ENCODE data around the gene ZNF76. TPM values are rescaled to one million over a fixed set of nuclear protein-coding genes. Genes with fewer than 3 reads are reported as not detected.
A peak's percentile ranks its signal among the peaks of the same experiment; 100 is the strongest.

The ZNF76 gene
- total and polyA plus RNA-seq, 9 of the 15 experiments (the other 6 are each of a cell fraction or from before 2014, with no cell fraction given) = 1.2 to 17.8 (median 10.7) TPM

DNA sequence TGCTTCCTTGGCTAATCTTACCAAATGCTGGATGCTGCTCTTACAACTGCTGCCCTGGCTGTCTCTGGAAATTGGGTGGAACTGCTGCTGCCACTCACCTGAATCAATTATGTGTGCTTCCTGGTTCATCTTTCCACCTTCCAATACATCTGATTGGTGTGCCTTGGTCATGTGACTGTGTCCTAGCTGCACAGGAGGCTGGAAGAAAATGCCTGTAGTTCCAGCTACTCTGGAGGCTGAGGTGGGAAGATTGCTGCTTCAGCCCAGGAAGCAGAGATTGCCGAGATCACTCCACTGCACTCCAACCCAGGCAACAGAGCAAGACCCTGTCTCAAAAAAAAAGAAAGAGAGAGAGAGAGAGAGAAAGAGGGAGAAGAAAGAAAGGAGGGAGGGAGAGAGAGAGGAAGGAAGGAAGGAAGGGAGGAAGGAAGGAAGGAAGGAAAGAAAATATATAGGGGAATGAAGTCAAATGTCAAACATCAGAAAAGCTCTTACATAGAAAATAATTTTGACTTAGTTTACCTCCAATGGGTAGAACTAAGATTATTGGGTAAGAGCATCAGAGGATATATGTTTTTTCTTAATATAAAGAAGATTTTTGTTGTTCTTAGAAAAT, 68.7 kb downstream of the ZNF76 start (continued):
- peak; percentile 36 to 56; a peak in 2 of 4 replicates for TF ChIP-seq TRIM24 (IDR thresholded peaks at IDR 0.05)
- no peak for TF ChIP-seq ZNF263 (CRISPR knock-in tag; IDR thresholded peaks at IDR 0.05; ENCODE audit: borderline replicate concordance)
- no peak for TF ChIP-seq ZNF282 (CRISPR knock-in tag; IDR thresholded peaks at IDR 0.05)
- TF ChIP-seq KDM5B (IDR thresholded peaks at IDR 0.05; ENCODE audit: insufficient replicate concordance, low read depth, low read length) = no peak
- no peak for TF ChIP-seq ZNF143 (CRISPR knock-in tag; IDR thresholded peaks at IDR 0.05)
- TF ChIP-seq ZC3H8 (IDR thresholded peaks at IDR 0.05) = no peak
- no peak for TF ChIP-seq CREB3 (tag; conservative IDR thresholded peaks at IDR 0.05; ENCODE audit: low read depth)
- TF ChIP-seq ZNF57 (CRISPR knock-in tag; IDR thresholded peaks at IDR 0.05) = no peak
- no peak for TF ChIP-seq GATAD2B (IDR thresholded peaks at IDR 0.05; ENCODE audit: borderline replicate concordance)
- TF ChIP-seq RUNX1 (IDR thresholded peaks at IDR 0.05; ENCODE audit: low read depth) = no peak
- TF ChIP-seq CC2D1A (IDR thresholded peaks at IDR 0.05) = no peak
- TF ChIP-seq FOXP1 (CRISPR knock-in tag; IDR thresholded peaks at IDR 0.05) = no peak
- TF ChIP-seq, protein P1, sequence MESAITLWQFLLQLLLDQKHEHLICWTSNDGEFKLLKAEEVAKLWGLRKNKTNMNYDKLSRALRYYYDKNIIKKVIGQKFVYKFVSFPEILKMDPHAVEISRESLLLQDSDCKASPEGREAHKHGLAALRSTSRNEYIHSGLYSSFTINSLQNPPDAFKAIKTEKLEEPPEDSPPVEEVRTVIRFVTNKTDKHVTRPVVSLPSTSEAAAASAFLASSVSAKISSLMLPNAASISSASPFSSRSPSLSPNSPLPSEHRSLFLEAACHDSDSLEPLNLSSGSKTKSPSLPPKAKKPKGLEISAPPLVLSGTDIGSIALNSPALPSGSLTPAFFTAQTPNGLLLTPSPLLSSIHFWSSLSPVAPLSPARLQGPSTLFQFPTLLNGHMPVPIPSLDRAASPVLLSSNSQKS (CRISPR knock-in tag; IDR thresholded peaks at IDR 0.05) = no peak
- TF ChIP-seq, protein P2, sequence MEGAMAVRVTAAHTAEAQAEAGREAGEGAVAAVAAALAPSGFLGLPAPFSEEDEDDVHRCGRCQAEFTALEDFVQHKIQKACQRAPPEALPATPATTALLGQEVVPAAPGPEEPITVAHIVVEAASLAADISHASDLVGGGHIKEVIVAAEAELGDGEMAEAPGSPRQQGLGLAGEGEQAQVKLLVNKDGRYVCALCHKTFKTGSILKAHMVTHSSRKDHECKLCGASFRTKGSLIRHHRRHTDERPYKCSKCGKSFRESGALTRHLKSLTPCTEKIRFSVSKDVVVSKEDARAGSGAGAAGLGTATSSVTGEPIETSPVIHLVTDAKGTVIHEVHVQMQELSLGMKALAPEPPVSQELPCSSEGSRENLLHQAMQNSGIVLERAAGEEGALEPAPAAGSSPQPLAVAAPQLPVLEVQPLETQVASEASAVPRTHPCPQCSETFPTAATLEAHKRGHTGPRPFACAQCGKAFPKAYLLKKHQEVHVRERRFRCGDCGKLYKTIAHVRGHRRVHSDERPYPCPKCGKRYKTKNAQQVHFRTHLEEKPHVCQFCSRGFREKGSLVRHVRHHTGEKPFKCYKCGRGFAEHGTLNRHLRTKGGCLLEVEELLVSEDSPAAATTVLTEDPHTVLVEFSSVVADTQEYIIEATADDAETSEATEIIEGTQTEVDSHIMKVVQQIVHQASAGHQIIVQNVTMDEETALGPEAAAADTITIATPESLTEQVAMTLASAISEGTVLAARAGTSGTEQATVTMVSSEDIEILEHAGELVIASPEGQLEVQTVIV (CRISPR knock-in tag; IDR thresholded peaks at IDR 0.05; ENCODE audit: borderline replicate concordance) = no peak
- TF ChIP-seq ARID3A (IDR thresholded peaks at IDR 0.05; ENCODE audit: borderline replicate concordance, low read depth, low read length) = no peak
- TF ChIP-seq ZNF280A (IDR thresholded peaks at IDR 0.05; ENCODE audit: low read depth, partially characterized antibody) = peak; percentile 42
- peak; percentile 83 for TF ChIP-seq TOE1 (IDR thresholded peaks at IDR 0.05; ENCODE audit: borderline replicate concordance)
- TF ChIP-seq TOE1 (CRISPR knock-in tag; IDR thresholded peaks at IDR 0.05; ENCODE audit: borderline replicate concordance, low read depth) = no peak
- no peak for TF ChIP-seq TAF1 (IDR thresholded peaks at IDR 0.05; ENCODE audit: control insufficient read depth, extremely low read depth, insufficient read depth, low read length, severe bottlenecking)

All from K562 (cell line).